HG03469 (cell line): Measurements from ENCODE around the gene CD52.

Experiments
- ATAC-seq: cut with Tn5 transposase; IDR thresholded peaks from one replicate; pipeline ENCODE4 v1.9.1; 2021; ENCODE audit warnings: mild to moderate bottlenecking, moderate library complexity, moderate number of reproducible peaks; ENCODE audit not compliant: unreplicated experiment

Gene CD52, protein sequence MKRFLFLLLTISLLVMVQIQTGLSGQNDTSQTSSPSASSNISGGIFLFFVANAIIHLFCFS

DNA sequence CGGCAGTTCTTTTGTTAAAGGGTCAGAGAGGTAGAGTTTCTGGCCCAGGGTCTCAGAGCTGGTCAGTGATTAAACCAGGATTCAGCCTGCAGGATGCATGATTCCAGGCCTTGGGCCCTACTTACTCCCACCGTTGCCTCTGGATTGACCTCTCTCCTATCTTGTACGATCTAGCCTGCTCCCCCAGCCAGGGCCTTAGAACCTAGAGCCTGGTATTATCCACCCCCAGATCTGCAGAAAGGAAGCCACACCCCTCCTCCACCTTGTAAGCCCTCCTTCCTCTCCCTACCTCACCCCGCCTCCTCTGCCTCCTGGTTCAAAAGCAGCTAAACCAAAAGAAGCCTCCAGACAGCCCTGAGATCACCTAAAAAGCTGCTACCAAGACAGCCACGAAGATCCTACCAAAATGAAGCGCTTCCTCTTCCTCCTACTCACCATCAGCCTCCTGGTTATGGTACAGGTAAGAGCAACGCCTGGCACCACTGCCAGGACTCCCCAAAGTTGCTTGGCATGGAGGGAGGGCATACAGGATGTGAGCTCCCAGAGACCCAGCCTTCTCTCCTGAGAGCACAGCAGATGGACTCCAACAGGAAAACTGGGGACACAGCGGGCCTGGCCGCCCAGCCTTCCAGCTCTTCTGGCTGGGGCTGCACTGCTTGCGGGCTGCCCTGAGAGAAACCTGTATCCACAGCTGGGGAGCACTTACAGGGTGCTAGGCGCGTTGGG, at the start of gene CD52:
CD52 (plus strand) TSS at position 347 of the 726 bp plus-strand sequence; CDS start at position 407, 60 bp downstream.
- ATAC-seq, result no peak

DNA sequence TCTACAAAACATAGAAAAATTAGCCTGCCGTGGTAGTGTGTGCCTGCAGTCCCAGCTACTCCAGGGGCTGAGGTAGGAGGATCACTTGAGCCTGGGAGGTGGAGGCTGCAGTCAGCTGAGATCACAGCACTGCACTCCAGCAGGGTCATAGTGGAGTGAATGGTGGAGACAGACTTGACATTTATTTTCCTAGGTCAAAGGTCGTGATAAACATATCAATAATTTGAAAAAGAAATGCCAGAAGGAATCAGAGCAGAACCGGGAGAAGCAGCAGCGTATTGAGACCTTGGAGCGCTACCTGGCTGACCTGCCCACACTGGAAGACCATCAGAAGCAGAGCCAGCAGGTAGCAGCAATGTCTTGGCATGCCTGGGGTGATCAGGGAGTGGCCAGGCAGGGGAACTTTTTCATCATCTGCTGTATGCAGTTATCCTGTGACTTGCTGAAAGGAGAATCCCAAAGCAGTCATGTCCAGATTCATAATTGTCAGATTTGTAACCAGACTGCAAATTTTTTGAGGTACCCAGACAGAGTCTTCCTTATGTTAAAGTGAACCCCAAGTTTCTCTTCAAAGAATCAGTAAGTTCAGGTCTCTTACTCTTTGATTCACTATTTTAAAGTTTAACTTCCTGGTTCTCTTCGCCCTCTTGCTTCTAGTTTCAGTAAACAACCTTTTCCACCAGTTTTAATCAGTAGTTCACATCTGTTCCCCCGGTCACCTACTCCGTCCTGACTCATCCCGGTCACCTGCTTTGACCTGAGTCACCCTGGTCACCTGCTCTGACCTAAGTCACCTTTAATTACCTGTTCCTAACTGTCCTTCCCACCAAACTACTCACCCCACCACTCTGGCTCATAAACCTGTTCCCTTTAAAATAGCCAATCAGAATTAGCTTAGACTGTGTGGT, 49.2 kb upstream of the CD52 start:
- ATAC-seq, result no peak

DNA sequence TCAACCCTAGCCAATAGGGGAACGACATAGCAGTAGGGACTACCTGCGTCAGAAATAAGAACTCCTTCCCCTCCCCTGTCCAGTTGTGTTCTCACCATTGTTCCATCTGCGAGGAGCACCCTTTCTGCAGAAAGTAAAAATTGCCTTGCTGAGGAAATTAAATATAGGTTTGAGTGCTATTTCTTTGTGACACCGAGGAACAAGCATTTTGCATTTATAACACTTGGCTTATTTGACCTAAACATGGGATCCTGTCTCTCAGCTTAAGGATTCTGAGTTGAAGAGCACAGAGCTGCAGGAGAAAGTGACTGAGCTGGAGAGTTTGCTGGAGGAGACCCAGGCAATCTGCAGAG, 48.6 kb upstream of the CD52 start:
- ATAC-seq, result no peak

DNA sequence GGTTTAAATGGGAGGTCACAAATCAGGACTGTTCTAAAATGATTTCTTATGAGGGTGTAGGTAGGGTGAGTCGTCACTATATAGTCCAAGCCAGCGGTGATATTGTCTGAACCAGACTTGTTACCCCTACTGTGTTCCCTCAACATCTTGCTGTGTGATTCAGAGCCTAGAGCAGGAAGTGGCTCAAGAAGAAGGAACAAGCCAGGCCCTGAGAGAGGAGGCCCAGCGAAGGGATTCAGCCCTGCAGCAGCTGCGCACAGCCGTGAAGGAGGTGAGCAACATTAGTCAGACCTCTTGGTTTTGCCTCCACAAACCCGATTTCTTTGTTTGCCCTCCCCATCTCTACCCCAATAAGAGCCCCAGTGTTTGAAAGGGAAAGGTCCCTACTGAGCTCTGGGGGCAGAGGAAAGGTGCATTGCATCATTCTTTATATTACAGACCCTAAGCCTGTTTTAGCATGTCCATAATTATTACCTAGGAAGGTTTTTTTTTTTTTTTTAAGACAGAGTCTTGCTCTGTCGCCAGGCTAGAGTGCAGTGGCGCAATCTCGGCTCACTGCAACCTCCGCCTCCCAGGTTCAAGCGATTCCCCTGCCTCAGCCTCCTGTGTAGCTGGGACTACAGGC, 42.8 kb upstream of the CD52 start:
- no peak for ATAC-seq

DNA sequence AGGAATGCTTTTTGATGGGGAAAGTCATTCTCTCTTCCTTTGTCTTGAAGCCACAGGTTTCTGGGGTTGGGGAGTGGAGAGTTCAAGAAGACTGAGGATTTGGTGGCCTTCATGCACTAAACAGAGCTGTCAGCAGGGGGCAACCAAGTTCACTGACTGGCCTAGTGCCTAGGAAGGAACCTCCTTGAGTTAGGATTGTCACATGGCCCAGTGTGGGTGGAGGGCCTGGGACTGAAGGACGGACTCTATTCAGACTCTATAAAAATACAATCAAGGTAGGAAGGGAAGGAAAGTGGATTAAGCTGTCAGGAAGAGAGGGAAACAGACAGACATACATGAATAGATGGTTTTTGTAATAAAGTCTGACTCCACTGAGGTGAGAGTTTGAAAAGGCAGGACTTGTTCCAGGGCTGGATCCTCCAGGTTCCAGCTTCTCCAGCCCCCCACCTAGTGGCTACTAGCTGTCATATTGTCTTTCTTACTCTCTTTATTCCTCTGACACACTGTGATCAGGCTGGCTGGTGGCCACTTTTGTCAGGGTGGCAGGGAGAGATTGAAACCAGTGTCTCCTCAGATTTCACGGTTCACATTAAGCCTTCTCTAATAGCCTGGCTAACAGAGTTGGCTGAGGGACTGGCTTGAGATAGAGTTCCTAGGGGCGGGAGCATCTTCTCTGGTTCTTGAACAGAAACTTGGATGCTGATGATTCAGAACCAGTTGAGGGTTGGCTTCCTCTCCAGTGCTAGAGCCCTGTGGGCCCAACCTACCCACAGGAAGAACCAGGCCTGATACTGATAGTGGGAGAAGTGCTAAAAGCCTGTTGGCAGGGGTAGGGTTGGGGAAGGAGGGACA, 42.0 kb upstream of the CD52 start:
- ATAC-seq, result no peak

DNA sequence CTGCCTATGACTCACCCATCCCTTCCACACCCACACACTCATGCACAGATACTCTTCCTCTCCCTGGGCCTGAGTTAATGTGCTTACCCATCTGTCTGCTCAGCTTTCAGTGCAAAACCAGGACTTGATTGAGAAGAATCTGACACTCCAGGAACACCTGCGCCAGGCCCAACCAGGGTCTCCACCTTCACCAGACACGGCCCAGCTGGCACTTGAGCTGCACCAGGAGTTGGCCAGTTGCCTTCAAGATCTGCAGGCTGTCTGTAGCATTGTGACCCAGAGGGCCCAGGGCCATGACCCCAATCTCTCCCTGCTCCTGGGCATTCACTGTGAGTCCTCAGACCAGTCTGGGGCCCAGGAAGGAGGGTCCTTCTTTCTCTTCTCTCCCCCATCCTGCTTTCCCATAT, 41.3 kb upstream of the CD52 start:
- no peak for ATAC-seq

DNA sequence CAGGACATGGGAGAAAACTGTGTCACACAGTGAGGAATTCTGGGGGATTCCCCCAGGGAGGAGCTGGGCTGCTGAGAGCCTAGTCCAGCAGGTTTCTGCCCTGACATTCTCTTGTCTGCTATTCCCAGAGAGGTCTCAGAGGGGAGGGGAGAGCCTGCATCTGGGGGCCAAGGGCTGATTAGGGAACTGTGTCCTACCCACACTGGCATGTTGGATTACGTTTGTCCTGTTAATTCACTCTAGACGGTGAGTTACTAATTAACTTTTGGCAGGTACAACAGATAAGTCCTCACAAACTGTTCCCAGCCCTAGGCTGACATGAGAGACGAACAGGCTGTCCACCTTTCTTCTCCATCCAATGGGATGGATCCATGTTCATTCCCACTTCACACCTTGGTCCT, 40.5 kb upstream of the CD52 start:
- no peak for ATAC-seq

DNA sequence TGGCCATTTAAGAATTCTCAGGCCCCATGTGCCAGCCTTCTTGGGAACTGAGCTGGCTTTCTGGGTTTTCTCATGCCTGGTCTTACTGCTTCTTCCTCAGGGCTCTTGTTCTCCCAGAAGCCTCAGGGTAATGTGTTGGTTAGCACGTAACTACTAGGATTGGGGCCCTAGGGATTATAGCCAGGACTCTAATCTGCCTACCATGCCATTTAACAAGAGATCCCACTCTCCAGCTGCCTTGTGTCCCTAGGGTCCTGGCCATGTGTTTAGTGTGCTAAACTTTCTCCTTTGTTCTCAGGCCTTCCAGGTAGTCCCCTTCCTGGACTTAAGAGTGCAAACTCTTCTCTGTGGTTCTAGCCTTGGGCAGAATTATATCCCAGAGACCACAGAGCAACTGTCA, 40.0 kb upstream of the CD52 start:
- no peak for ATAC-seq

DNA sequence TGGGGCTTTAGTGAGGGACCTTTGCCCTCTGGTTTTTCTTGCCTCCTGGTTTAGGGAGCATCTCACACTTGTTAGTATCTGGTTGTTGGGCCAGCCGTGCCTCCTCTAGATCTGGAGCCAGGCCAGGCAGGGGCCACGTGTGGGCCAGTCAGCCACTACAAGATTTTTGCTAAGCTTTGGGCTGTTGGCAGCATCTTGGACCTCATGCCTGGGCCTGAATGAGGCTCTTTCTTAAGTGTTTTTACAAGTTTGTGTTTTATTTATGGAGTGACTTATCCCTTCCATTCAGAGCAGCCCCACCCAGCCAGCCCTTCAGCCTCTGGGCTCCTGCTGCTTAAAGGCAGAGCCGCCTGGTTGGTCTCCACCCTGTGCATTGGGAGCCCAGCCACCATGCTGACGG, 39.5 kb upstream of the CD52 start:
- ATAC-seq, result no peak

DNA sequence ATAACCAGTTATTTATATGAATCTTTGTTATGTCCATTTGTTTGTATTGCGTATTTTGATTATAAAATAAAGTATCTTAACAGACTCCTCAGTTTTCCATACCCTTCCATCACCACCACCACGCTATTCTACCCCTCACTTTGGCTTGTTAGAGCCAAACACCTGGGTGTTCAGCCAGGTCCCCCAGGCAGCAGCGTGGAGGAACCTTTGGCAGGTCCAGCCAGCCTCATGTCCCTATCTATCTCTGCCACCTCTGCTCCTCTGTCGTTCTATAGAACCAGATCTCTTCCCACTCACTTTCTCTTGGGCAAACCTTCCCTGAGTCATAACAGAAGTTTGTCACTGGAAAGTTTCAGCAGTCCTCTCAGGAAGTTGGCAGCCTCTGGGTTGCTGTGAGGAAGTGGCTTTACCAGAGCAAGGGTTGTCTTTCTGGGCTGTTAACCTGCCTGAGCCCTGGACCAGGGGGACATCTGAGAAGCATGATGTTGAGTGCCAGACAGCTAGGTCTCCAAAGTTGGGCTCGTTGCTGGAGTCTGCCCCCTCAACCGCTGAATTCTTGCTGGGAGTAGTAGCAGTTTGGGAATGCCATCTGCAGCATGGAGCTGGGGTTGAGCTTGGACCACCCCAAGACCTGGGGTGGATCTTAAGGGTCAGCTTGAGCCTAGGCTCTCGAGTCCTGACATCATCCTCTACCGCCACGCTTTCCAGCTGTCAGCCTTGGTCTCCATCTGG, 38.9 kb upstream of the CD52 start:
- ATAC-seq, result no peak

DNA sequence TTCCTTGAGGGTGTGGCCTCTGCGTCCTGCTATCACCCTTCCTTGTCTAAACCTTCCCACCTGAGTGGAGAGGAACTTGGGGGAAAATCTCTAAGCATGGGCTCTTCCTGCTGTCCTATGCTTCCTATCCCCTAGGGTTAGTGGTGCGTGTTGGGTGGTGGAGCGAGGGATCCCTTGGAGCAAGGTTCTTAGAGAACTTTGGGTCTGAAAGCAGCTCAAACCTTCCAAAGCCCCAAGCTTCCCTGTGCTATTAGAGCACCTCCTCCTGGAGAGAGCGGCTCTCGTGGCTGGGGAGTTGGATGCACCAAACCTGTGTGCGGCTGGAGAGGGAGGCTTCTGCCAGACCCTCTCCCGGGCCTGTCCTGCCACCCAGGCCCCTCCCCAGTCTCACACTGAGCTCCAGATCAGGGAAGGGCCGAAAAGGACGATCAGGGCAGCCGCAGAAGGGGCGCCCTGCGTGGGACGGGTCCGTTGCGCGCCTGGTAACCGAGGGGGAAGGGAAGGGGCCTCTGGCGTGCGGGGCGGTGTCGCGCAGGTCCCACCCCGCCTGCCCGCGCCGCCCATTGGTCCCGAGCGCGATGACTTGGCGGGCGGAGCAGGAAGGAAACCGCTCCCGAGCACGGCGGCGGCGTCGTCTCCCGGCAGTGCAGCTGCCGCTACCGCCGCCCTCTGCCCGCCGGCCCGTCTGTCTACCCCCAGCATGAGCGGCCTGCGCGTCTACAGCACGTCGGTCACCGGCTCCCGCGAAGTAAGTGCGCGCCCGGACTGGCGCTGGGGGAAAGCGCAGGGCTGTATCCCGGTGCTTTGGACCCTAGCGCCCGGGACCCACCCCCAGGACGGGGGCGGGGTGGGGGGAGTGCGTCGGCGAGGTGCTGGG, 38.1 kb upstream of the CD52 start, which contains the start of gene SH3BGRL3:
SH3BGRL3 (plus strand) TSS at position 631 of the 877 bp plus-strand sequence; CDS start at position 701, 70 bp downstream.
- ATAC-seq, result peak; percentile 31

DNA sequence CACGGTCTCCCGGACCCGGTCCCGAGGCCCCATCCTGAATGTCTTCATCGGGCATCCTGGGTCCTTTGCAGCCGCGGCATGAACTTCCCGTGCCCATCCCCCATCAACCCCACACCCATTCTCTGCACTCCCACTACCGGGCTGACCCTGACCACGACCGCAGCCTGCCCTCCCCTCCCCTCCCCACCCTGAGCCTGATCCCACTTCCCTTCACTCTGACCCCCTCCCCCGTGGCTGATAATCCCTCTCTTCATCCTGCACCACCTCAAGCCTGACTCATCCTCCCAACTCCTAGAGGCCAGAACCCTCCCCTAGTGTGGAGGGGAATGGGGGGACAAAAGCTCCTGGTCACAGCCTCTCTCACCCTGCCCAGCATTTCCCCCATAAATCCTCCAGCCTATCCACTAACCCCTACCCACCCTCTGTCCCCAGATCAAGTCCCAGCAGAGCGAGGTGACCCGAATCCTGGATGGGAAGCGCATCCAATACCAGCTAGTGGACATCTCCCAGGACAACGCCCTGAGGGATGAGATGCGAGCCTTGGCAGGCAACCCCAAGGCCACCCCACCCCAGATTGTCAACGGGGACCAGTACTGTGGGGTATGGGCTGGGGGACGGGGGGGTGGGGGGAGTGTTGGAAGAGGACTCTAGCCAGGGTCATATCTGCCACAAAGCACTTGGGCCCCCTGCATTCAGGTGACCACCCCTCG, 37.3 kb upstream of the CD52 start:
- no peak for ATAC-seq

DNA sequence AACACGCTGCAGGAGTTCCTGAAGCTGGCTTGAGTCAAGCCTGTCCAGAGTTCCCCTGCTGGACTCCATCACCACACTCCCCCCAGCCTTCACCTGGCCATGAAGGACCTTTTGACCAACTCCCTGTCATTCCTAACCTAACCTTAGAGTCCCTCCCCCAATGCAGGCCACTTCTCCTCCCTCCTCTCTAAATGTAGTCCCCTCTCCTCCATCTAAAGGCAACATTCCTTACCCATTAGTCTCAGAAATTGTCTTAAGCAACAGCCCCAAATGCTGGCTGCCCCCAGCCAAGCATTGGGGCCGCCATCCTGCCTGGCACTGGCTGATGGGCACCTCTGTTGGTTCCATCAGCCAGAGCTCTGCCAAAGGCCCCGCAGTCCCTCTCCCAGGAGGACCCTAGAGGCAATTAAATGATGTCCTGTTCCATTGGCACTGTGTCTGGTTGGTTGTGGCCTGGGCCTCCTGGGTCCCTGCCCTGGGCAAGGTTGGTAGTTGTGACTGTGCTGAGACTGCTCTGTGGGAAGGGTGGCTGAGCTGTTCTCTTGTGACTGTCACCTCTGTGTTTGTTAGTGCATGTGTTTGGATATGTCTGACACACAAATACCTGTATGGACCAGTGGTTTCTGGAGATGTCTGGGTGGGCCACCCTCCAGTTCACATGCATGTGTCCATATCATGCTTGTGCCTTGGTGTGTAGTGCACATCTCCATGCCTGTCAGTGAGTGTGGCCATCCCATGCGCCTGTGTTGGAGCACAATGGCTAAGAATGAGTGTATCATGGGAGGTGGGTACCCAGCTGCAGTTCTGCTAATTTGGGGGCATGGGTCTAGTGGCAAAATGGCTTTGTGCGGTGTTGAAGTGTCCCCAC, 36.4 kb upstream of the CD52 start:
- ATAC-seq, result no peak

DNA sequence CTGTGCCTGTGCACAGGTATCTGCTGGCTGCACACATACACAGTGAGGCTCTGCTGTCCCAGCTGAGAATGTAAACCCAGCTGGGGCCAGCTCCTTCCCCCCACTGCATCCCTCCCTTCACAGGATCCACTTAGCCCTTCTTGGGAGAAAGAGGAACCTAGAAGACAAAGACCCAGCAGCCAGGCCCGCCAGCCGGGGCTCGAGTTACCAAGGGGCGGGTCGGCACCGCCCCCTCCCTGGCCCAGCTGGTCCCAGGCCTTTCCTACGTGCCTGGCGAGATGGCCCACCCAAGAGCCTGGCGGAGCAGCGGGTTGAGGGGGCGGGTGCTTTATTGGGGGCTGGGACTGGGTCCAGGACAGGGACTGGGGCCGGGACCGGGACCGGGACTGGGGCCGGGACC, 35.8 kb upstream of the CD52 start:
- ATAC-seq, result no peak

DNA sequence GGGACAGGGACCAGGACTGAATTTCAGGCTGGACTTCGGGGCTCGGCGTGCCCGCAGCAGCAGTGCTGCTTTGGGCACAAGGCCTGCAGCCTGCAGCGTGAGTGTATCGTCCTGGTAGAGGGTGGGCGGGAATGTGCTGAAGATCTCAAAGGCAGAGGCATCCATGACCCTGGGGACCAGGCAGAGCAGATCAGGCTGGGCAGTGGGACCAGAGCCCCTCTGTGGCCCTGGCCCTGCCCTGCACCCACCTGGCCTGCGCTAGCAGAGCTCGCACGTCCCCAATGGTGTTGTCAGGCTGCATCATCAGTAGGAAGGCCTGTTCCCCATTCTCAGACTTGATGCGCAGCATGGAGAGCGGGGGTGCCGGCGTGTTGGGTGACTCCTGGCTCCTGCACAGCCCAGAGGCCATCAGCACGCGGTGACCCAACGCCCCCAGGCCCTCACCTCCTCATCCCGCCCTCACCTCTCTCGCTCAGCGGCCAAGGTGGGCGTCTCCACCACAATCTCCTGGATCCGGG, 35.3 kb upstream of the CD52 start:
- no peak for ATAC-seq

DNA sequence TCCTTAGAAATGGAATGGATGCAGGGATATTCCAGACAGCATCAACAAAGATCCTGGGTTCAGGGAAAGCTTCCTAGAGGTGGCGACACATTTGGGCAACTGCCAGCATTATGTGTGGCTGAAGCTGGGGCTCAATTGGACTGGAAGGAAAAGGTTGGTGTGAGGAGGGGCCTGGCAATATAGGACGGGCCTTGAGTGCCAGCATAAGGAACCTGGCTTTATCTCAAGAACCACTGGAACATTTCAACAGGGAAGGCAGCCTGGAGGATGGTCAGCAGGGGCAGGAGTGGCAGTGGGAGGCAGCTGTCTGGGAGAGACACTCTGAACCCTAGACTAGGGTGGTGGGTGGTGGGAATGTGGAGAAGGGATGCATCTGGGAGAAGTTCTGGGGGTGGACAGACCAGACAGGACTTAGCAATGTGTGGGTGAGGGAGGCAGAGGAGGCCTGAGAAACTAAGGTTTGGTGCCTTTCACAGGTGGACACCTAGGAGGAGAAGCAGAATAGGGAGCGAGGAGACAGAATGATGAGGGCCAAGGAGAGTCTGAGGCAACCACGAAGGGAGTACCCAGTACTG, 34.4 kb upstream of the CD52 start:
- ATAC-seq, result no peak
